DMS53 treated with DMSO at 0.1 percent for 48 hours (cell line): Measurements from ENCODE around the gene CEP170B.

Source experiments
- DNase-seq: peaks from one replicate; lab custom pipeline; 2025; ENCODE audit not compliant: unreplicated experiment; lab: John Stamatoyannopoulos, UW

The CEP170B gene

DNA sequence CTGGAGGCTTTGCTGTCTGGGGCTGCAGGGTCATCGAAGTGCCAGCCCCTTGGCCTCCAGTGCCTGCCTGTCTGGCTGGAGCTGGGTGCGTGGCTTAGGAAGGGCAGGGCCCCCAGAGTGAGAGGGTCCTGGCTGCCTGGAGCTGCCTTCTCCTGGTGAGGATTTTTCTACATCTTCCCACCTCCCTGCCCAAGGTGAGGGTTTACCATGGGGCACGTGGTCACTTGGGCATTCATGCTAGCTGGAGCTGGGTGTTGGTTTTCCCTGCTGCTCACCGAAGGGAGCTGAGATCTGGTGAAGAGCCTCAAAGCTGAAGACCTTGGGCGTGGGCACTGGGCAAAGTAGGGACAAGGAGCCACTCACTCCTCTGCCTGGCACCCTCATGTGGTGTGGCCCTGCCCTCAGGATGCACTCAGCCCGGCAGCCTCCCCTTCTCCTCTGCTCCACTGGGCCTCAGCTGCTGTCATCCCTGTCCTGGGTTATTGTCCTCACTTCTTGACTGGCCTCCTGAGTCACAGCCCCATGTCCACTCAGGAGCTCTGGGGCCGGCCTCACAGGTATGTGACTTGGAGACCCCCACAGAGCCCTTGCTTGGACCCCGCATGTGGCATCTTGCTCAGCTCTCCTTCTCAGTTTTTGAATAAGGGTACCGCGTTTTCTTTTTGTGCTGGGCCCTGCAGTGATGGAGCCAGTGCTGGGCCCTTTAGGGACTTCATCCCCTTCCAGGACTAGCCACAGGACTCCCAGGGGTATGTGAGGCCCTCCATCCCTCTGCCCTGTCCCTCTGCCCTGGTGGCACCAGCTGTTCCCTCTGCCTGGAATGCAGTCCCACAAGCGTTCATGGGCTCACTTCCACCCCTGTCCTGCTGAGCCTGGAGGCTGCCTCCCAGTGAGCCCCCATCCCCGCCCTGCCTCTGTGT is 1.6 kb downstream of the CEP170B start:
- no peak for DNase-seq

DNA sequence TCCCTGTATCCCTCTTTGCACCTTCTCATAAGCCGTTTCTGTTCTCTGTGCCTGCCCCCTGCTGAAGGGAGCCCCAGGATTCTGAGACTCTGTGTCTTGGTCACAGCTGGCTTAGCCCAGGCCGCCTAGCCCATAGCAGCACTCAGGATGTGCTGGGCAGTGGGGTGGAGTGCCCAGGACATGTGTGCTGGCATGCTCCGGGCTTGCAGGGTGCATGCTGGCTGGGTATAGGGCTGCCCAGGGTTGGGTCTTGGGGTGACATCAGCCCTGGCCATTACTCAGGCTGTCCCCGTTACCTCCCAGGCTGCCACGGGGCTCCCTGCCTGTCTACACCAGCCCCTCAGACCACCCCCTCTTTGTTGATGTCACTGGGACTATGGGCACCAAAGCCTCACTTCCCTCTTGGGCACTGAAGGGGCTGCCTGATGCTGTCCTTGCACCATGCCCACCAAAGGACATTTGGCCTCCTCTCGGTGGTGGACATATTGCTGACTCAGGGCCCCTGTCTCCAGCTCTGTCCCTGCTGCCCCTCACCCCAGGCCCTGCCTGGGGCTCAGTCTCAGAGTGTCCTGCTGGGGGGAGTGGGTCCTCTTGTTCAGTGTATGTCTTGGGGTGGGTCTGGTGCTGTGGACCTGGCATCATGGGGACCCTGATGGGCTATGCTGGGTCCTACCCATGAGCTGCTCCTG is 2.4 kb downstream of the CEP170B start:
- no peak for DNase-seq

DNA sequence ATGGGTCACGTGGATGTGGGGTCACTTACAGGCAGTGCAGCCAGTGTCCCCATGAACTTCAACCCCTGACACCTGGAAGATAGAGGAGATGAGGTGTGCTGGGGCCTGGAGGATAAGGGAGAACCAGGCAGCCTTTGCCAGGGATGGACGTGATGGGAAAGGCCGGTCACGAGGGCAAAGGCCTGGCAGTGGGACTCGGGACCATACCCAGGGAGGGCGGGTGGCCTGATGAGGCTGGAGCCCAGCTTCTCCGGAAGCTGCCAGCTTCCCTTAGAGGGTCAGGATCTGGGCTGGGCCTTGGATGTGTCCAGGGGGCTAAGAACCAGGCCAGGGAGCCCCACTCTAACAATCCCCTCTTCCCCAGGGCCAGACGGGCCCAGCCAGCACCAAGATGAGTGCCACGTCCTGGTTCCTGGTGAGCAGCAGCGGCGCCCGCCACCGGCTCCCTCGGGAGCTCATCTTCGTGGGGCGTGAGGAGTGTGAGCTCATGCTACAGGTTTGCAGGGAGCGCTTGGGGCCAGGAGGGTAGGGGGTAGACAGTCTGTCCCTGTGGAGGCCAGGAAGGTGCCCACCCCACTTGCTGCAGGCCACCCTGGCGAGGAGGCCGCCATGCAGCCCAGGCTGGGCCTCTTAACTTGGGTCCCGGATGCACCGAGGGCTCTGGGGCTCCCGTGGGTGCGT is 3.1 kb downstream of the CEP170B start:
- no peak for DNase-seq

DNA sequence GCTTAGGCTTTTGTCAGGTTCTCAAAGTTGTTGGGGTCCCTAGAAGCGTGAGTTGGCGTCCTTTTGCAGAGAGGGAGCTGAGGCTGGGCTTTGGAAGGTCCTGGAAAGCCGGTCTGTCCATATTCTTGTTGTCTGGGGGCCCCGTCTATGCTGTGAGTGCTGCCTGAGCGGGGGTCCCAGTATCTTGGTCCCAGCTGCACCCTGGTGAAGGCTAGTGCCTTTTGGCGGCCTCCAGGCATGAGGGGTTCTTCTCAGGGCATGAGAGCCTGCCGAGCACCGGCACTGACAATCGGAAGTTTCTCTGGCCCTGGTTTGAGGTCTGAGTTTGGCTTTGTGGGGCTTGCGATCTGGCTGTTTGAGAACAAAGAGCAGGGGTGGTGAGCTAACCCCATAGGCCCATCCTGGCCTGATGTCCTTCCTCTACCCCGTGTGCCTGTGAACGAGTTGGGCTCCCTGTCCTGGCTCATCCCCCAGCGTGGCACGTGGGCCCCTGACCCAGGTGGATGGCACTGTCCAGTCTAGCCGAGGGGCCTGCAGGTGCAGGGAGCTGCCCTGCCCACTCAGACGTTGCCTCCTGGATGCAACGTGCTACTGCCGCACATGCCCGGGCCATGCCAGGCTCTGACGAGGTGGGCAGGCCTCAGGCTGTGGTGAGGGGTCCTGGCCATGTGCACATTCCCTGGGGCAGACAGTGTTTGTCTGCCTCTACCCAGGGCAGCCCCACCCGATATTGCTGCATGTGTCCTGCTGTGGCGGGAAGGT is 3.9 kb downstream of the CEP170B start:
- no peak for DNase-seq

DNA sequence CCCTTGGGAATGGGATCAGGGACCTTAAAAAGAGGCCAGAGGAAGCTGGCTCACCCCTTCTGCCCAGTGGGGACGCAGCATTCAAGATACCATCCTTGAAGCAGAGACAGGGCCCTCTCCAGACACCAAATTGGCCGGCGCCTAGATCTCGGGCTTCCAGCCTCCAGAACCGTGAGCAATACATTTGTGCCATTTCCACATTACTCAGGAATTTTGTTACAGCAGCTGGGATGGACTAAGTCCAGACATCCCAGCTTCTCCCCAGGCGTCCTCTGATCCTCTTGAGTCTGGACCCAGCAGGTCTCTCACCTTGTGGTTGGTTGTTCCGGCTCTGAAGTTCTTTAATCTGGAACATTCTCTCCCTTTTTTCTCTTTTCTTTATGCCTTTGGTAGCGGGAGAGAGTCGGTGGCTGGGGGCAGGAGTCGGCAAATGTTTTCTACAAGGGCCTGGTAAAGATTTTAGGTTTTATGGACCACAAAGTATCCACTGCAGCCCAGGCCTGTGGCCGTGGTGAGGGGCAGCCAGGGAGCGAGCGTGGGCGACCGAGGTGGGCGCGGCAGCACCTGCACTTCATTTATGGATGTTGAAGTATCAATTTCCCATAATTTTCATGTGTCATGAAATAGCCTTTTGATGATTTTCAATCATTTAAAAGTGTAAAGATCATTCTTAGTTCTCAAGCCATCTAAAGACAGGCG is 4.8 kb downstream of the CEP170B start:
- DNase-seq = no peak

DNA sequence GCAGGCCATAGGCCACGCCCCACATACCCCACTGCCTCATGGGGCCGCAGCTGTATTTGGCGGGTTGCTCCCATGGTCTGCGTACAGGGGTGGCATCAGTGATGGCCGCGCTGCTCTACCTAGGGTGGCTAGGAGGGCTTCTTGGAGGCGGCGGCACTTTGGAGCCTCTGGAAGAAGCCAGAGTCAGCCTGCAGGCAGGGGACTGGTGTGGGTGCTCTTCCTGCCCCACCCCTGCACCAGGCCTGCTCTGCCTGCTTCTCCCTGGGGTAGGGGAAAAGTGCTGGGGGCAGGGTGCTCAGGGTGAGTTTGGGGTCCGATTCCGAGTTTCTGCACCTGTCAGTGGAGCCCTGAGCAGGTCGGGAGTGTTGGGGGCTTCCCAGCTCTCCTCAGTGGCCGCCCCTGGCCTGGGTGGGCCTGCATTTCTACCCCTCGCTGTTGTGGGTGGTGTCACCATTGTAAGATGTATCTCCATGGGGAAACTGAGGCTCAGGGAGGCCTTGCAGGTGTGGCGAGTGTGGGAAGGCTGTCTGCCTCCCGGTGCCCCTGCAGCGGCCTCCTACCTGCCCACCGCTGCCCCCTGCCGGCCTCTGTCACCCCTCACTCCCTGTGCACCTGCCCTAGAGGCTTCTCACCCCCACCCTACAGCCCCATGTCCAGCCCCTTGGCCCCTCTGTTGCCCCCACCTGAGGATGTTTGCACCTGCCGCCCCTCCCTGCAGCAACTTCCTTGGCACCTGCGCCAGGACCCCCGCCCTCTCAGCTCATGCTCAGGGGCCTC is 5.5 kb downstream of the CEP170B start:
- no peak for DNase-seq

DNA sequence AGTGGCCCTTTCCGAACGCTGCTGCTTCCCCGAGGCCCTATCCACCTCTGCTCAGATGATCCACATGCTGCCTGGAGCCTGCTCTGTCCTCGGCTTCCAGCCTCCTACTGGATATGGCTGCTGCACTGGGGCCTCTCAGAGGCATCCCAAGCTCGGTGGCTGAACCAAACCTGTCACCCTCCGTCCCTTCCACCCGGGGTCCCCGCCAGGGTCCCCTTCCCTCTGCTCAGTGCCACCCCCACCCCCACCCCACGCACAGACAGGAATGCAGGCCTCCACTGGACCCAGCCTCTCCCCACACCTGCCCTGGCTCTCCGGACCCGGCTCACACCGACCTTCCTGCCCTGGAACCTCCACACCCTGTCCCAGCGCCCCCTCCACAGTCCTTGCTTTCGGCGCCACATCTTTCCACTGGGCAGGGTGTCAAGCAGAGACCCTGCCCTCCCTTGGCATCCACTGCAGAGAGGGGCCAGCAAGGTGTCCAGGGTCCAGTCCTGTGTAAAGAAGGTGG is 6.1 kb downstream of the CEP170B start:
- no peak for DNase-seq

DNA sequence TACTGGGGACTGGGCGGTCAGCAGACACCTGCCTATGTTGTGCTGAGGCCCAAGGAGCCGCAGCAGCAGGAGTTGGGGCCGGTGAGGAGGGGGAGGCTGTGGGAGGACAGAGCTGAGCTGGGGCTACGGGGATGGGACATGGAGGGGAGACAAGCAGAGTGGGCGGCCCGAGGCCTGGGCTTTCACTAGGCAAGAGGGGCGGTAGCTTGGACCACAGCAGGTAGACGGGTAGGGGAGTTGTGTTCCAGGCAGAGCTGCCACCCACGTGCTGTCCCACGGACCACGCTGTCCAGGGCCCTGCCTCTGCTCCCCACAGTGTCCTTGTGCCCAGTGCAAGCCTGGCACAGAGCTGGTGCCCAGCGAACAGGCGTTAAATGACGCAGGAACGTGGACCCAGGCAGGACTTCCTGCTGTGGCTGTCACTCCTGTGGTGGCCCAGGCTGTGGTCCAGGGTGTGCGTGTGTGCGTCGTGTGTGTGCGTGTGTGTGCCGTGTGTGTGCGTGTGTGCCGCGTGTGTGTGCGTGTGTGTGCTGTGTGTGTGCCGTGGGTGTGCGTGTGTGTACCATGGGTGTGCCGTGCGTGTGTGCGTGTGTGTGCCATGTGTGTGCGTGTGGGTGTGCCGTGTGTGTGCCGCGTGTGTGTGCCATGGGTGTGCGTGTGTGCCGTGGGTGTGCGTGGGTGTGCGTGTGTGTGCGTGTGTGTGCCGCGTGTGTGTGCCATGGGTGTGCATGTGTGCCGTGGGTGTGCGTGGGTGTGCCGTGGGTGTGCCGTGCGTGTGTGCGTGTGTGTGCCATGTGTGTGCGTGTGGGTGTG is 6.8 kb downstream of the CEP170B start:
- no peak for DNase-seq

DNA sequence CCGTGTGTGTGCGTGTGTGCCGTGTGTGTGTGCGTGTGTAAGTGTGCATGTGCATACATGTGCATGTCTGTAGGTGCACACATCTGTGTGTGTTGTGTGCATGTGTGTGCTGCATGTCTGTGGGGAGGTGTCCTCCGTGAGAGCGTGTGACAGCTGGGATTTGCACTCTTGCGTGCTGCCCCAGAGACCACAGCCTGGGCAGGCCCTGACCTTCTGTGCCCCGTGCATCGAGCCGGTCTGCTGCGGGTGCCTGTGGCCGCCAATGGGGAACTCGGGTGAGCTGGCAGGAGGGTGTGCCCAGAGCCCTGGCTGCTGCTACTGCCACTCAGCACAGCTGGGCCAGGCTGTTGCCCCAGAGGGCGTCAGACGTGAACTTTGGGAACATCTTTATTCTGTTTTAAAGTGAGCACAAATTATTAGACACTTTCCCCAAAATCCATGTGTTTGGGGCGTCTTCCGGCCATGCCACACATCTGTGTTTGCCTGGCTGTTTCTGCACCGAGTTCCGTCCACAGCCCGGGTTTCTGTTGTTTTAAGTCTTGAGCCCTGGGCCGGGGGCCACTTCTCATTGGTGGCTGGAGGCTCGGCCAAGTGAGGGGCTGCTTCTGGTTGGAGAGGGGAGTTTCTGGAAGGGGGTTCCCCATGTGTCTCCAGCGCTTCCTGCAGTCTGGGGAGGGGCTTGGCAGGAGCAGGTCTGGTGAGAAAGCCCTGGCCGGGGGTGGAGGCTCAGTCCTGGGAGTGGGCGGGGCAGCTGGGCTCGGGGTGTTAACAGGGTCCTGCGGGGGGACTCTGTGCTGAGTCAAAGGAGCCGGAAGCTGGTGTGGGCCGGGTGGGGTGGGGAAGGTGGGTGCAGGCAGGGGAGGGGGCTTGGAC is 7.6 kb downstream of the CEP170B start:
- no peak for DNase-seq

DNA sequence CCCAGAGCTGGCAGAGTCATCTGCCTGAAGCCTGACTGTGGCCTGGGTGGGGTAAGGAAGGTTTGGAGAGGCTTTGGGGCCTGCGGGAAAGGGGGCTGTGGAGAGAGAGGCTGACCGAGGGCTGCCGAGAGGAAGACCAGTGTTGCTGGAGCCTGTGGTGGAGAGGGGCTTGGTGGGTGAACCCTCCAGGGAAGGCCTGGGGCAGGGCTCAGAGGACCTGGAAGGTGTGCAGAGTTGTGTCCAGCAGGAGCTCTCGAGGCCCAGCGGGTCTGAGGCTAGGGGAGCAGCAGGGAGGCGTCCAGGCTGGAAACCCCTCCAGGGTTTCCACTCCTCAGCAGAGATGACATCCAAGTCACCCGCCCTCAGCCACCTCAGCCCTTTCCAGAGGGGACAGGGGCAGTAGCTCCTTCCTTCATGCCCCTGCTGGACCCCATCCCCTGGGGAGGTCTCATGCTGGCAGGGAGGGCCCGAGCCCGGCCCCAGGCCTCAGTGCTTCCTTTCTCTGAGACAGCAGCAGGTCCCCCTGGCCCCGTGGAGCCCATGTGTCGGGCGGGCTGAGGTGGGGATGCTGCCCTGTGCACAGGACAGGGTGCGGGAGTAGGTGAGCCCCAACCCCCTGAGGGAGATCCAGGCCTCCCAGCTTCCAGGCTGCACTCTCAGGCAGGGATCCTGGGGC is 8.4 kb downstream of the CEP170B start:
- DNase-seq = no peak

DNA sequence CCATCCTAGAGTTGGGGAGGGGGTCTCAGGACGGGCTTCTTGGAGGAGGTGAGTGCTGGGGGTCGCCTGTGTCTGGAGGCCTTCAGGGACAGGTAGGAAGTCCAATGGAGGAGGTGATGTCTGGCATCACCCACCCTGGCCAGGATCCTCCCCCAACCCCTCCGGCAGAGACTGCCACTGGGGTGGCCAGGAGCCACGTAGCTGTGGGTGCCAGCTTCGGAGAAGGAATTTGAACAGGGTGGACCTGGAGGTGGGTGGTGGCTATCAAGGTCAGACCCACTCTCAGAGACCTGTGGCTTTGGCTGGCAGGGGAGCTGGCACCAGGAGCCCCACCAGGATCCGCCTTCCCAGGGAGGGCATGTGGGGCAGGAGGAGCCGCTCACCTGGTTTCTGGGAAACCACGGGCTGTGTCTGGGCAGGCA is 9.1 kb downstream of the CEP170B start:
- DNase-seq = no peak

DNA sequence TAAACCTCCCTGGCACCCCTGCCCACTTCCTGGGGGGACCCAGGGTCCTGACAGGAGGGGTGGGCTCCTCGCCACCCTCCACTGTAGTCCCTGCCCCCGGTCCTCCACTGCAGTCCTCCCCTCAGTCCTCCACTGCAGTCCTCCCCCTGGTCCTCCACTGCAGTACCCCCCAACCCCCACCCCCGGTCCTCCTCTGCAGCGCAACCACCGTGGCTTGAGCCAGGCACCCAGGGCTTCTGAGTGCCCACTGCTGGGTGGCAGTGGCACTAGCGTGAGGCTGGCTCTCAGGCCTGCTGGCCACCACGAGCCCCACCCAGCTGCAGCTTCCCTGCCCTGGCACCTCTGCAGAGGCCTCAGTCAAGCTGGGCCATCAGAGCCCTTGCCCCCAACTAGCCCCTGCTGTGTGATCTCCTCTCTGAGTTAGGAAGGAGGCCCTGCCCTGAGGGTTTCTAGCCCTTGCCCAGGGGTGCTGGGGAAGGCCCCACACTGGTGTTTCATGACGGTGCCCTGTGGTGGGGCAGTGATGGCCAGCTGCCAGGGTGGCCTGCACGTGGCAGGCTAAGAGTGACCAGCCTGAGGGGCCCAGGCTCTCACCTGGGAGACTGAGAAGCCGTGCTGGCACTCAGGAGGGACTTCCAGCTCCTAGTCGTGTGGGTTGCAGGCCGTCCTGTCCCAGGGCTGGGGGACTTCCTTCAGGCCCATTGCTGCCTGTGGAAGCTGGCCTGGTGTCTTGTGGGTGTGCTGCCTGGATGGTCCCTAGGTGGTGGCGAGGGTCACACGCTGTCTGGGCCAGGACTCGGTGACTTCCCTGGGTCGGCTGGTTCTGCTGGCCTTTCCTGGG is 9.7 kb downstream of the CEP170B start:
- DNase-seq = no peak

DNA sequence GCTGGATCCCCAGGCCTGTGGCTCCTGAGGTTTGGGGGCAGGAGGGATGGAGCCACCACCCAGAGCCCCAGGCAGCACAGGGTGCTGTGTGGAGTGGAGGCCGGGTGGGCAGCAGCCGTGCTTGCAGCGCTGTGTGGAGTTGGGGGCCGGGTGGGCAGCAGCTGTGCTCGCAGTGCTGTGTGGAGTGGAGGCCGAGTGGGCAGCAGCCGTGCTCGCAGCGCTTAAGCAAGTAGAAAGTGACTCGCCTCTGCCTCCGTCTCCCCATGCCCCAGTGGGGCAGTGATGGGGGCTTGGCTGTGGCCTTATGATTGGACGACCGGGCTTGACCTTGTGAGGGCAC is 10.3 kb downstream of the CEP170B start:
- no peak for DNase-seq

DNA sequence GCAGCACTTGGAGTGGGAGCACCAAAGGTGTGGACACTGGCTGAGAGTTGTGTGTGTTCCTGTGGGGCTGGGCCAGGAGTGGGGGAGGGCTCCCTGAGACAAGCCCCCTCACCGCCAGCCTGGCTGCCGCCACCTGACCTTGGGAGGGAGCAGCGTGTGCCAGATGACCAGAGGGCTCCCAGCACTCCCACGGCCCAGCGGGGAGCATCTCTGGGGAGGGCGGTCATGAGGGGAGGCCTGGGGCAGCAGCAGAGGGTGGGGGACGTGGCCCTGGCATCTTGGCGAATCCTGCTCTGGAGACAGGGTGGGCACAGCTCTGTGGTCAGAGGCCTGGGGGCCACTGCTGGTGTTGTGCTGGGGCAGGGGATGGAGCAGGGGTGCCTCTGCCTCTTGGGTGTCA is 10.7 kb downstream of the CEP170B start:
- no peak for DNase-seq

DNA sequence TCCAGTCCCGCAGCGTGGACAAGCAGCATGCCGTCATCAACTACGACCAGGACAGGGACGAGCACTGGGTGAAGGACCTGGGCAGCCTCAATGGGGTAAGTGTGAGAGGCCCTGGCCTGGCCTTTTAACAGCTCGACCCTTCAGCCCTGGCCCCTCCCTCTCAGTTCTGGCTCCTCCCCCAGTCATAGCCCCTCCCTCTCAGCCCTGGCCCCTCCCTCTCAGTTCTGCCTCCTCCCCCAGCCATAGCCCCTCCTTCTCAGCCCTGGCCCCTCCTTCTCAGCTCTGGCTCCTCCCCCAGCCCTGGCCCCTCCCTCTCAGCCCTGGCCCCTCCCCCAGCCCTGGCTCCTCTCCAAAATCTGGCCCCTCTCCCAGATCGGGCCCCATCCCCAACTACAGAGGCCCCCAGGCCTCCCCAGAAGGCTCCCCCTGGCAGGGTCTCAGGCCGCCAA is 11.2 kb downstream of the CEP170B start:
- DNase-seq = no peak

DNA sequence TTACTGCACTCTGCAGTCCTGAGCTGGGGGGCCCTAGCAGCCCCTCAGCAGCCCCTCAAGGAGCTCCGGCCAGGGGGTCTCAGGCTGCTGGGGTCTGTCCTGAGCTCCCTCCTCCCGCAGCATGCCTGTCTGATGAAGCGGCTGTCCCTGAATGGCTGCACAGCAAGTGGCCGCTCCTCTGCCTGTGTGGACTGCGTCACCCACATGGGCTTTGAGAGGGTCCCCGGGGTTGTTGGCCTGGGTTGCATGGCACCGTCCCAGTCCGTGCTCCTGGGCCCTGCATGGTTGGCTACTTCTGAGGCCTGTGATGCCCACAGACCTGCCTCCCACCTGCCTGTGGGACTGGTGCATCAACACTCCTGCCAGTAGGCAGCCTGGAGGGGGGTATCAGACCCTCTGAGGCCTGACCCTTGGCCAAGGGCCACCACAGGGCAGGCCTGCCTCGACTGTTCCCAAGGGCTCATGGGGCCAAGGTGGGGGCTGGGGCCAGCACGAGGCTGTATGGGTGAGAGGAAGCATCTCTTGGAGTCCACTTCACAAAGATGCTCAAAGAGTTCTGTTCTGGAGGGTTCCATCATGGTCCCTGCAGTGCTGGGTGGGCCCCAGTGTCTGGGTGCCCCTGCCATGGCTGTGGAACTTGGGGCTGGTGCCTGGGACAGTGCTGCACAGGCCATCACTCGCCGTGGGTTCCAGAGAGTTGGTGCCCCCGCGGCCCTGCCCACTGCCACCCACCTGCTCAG is 12.2 kb downstream of the CEP170B start:
- no peak for DNase-seq
